HFF-Myc (cell line): ENCODE data around the gene VPS18.
A peak's percentile ranks its signal among the peaks of the same experiment; 100 is the strongest.

Experiments used
- DNase-seq: peaks from one replicate; pipeline ENCODE4 v3.0.0-alpha.2; 2011; ENCODE audit warnings: low read depth; ENCODE audit errors: extremely low read depth
- H3K4me3 ChIP-seq: replicated peaks from 2 replicates; pipeline ENCODE4 v1.5.1; 2011; ENCODE audit warnings: low read depth, mild to moderate bottlenecking, control low read depth, low read length
- TF ChIP-seq, protein P1 (sequence below): IDR thresholded peaks from 2 replicates; pipeline ENCODE4 v1.5.1; 2012; ENCODE audit warnings: mild to moderate bottlenecking, low read depth, low read length, control low read depth; ENCODE audit errors: missing control alignments

Gene VPS18

DNA sequence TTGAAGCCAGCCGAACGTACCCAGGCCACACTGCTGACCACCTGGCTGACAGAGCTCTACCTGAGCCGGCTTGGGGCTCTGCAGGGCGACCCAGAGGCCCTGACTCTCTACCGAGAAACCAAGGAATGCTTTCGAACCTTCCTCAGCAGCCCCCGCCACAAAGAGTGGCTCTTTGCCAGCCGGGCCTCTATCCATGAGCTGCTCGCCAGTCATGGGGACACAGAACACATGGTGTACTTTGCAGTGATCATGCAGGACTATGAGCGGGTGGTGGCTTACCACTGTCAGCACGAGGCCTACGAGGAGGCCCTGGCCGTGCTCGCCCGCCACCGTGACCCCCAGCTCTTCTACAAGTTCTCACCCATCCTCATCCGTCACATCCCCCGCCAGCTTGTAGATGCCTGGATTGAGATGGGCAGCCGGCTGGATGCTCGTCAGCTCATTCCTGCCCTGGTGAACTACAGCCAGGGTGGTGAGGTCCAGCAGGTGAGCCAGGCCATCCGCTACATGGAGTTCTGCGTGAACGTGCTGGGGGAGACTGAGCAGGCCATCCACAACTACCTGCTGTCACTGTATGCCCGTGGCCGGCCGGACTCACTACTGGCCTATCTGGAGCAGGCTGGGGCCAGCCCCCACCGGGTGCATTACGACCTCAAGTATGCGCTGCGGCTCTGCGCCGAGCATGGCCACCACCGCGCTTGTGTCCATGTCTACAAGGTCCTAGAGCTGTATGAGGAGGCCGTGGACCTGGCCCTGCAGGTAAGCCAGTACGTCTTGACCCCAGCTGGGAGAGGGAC, 6.2 kb downstream of the VPS18 start:
- TF ChIP-seq, protein P1, sequence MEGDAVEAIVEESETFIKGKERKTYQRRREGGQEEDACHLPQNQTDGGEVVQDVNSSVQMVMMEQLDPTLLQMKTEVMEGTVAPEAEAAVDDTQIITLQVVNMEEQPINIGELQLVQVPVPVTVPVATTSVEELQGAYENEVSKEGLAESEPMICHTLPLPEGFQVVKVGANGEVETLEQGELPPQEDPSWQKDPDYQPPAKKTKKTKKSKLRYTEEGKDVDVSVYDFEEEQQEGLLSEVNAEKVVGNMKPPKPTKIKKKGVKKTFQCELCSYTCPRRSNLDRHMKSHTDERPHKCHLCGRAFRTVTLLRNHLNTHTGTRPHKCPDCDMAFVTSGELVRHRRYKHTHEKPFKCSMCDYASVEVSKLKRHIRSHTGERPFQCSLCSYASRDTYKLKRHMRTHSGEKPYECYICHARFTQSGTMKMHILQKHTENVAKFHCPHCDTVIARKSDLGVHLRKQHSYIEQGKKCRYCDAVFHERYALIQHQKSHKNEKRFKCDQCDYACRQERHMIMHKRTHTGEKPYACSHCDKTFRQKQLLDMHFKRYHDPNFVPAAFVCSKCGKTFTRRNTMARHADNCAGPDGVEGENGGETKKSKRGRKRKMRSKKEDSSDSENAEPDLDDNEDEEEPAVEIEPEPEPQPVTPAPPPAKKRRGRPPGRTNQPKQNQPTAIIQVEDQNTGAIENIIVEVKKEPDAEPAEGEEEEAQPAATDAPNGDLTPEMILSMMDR, result no peak
- no peak overlapping the region for H3K4me3 ChIP-seq
- DNase-seq, result no peak

DNA sequence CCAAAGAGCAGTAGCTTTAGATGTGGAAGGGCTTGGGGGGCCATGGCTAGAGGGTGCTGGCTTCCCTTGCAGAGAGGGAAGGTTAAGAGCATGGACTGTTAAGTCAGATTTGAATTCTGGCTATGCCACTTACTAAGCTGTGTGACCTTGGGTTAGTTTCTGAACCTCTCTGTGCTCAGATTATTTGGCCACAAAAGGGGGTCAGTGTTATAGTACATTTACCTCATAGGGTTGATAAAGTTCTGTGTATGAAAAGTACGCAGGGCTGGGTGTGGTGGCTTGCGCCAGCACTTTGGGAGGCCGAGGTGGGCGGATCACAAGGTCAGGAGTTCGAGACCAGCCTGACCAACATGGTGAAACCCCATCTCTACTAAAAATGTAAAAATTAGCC, 6.8 kb downstream of the VPS18 start:
- no peak for DNase-seq
- TF ChIP-seq, protein P1, result no peak
- no peak overlapping the region for H3K4me3 ChIP-seq

DNA sequence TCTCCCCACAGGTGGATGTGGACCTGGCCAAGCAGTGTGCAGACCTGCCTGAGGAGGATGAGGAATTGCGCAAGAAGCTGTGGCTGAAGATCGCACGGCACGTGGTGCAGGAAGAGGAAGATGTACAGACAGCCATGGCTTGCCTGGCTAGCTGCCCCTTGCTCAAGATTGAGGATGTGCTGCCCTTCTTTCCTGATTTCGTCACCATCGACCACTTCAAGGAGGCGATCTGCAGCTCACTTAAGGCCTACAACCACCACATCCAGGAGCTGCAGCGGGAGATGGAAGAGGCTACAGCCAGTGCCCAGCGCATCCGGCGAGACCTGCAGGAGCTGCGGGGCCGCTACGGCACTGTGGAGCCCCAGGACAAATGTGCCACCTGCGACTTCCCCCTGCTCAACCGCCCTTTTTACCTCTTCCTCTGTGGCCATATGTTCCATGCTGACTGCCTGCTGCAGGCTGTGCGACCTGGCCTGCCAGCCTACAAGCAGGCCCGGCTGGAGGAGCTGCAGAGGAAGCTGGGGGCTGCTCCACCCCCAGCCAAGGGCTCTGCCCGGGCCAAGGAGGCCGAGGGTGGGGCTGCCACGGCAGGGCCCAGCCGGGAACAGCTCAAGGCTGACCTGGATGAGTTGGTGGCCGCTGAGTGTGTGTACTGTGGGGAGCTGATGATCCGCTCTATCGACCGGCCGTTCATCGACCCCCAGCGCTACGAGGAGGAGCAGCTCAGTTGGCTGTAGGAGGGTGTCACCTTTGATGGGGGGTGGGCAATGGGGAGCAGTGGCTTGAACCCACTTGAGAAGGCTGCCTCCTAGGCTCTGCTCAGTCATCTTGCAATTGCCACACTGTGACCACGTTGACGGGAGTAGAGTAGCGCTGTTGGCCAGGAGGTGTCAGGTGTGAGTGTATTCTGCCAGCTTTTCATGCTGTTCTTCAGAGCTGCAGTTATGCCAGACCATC, 8.6 kb downstream of the VPS18 start:
- TF ChIP-seq, protein P1, result no peak
- no peak for DNase-seq
- H3K4me3 ChIP-seq, result no peak overlapping the region

DNA sequence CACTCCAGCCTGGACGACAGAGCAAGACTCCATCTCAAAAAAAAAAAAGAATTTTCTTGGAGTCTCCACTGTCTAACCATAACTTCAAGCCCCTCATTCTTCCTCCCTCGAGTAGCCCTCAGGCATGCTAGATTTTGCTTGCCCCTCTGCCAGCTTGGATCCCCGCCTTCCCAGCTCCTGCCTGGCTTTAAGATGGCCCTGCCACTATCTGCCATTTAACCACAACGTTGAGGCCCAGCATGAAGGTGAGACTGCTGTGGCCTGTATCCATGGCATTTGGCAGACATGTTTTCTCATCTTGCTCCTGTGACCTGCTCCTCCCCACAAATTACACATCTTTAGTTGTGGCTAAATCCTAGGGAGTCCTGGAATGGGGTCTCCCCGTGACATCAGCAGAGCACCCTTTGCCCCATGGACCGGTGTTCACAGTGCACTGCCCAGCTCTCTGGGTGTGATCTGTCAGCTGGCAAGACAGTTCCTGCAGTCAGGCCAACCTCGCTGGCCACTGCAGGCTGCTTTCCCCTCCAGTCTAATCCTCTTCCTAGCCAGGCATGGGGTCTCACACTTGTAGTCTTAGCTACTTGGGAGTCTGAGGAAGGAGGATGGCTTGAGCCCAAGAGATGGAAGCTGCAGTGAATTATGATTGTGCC, 10.4 kb downstream of the VPS18 start:
- TF ChIP-seq, protein P1, result no peak
- DNase-seq, result no peak
- no peak overlapping the region for H3K4me3 ChIP-seq

DNA sequence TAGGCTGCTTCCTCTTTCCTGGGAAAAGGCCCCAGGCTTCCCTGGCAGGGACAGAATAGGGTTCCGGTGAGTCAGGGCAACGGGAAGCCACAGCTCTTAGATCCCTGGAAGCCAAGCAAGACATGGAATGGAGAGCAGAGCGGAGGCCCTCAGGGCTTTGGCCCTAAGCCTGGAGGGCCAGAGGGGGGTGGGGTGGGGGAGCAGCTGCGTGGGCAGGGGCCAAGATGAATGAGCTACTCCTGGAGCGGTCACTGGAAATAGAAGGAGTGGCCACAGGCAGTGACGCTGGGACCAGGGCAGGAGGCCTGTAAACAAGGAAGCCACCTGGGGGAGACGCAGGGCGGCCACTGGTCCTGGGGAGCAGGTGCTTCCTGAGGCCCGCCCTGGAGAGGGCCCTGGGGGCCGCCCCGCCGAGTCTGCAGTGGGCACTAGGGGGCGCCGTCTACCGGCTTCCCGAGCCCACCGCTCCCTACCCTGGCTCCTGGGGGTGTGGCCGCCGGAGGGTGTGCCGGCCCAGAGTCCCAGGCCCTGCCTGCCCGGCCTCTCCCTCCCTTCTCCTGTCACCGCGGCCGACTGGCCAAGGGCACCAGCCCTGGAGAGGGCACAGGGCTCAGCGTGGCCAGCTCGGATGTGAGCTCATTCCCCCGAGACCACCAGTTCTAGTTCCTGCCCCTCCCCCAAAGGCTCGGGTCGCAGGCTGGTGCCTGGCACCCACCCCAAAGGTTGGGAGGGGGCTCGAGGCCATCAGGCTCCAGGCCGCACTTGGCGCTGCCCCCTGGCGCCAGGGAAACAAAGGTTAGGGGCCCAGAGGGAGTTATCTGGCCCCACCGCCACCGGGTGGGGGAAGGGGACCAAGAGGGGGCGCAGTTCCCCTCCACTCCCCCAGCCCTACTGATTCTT, 12.1 kb downstream of the VPS18 start:
- TF ChIP-seq, protein P1, result peak; percentile 80
- DNase-seq, result peak; percentile 92
- peak overlapping the region; percentile 33 for H3K4me3 ChIP-seq
